Measurements from ENCODE around the gene CMSS1.

GRCh38 chr3:99805160-99805559, 12.5 kb upstream of the CMSS1 start:
- TF ChIP-seq CTCF (conservative IDR thresholded peaks at IDR 0.05) (no peak), ZFX (IDR thresholded peaks at IDR 0.05) (no peak)

Data from C4-2B (cell line).